ENCODE data around the gene RPL38.

Gene RPL38

DNA sequence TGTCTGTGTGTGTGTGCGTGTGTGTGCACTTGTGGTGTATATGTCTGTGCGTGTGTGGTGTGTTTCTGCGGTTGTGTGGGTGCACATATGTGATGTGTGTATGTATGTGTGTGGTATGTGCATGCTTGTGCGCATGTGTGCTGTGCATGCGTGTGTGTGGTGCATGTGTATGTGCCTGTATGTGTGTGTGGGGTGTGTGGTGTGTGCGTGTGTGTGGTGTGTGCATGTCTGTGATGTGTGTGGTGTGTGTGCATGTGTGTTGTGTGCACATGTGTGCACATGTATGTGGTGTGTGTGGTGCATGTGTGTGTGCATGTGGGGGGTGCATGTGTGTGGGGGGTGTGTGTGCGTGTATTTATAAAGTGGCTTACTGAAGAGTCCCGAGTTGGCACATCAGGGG is 47.6 kb downstream of the RPL38 start:
- TF ChIP-seq, protein P1, sequence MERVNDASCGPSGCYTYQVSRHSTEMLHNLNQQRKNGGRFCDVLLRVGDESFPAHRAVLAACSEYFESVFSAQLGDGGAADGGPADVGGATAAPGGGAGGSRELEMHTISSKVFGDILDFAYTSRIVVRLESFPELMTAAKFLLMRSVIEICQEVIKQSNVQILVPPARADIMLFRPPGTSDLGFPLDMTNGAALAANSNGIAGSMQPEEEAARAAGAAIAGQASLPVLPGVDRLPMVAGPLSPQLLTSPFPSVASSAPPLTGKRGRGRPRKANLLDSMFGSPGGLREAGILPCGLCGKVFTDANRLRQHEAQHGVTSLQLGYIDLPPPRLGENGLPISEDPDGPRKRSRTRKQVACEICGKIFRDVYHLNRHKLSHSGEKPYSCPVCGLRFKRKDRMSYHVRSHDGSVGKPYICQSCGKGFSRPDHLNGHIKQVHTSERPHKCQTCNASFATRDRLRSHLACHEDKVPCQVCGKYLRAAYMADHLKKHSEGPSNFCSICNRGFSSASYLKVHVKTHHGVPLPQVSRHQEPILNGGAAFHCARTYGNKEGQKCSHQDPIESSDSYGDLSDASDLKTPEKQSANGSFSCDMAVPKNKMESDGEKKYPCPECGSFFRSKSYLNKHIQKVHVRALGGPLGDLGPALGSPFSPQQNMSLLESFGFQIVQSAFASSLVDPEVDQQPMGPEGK (CRISPR knock-in tag; IDR thresholded peaks at IDR 0.05; ENCODE audit: borderline replicate concordance), result no peak
- no peak for TF ChIP-seq RARB (CRISPR knock-in tag; IDR thresholded peaks at IDR 0.05)
- TF ChIP-seq ZC3H10 (CRISPR knock-in tag; IDR thresholded peaks at IDR 0.05), result no peak
- TF ChIP-seq, protein P2, sequence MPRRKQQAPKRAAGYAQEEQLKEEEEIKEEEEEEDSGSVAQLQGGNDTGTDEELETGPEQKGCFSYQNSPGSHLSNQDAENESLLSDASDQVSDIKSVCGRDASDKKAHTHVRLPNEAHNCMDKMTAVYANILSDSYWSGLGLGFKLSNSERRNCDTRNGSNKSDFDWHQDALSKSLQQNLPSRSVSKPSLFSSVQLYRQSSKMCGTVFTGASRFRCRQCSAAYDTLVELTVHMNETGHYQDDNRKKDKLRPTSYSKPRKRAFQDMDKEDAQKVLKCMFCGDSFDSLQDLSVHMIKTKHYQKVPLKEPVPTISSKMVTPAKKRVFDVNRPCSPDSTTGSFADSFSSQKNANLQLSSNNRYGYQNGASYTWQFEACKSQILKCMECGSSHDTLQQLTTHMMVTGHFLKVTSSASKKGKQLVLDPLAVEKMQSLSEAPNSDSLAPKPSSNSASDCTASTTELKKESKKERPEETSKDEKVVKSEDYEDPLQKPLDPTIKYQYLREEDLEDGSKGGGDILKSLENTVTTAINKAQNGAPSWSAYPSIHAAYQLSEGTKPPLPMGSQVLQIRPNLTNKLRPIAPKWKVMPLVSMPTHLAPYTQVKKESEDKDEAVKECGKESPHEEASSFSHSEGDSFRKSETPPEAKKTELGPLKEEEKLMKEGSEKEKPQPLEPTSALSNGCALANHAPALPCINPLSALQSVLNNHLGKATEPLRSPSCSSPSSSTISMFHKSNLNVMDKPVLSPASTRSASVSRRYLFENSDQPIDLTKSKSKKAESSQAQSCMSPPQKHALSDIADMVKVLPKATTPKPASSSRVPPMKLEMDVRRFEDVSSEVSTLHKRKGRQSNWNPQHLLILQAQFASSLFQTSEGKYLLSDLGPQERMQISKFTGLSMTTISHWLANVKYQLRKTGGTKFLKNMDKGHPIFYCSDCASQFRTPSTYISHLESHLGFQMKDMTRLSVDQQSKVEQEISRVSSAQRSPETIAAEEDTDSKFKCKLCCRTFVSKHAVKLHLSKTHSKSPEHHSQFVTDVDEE (CRISPR knock-in tag; IDR thresholded peaks at IDR 0.05), result no peak
- no peak for TF ChIP-seq PPARA (CRISPR knock-in tag; IDR thresholded peaks at IDR 0.05; ENCODE audit: borderline replicate concordance)
- TF ChIP-seq ZNF70 (CRISPR knock-in tag; IDR thresholded peaks at IDR 0.05), result no peak
- no peak for TF ChIP-seq GLIS3 (CRISPR knock-in tag; IDR thresholded peaks at IDR 0.05)
- no peak for TF ChIP-seq TCF4 (CRISPR knock-in tag; IDR thresholded peaks at IDR 0.05; ENCODE audit: borderline replicate concordance)
- TF ChIP-seq CSDC2 (CRISPR knock-in tag; IDR thresholded peaks at IDR 0.05), result no peak
- TF ChIP-seq OSR1 (CRISPR knock-in tag; IDR thresholded peaks at IDR 0.05), result no peak
- no peak for TF ChIP-seq SNAI2 (CRISPR knock-in tag; IDR thresholded peaks at IDR 0.05)
- TF ChIP-seq ARNTL (CRISPR knock-in tag; IDR thresholded peaks at IDR 0.05; ENCODE audit: borderline replicate concordance, low read depth), result no peak
- TF ChIP-seq, protein P3, sequence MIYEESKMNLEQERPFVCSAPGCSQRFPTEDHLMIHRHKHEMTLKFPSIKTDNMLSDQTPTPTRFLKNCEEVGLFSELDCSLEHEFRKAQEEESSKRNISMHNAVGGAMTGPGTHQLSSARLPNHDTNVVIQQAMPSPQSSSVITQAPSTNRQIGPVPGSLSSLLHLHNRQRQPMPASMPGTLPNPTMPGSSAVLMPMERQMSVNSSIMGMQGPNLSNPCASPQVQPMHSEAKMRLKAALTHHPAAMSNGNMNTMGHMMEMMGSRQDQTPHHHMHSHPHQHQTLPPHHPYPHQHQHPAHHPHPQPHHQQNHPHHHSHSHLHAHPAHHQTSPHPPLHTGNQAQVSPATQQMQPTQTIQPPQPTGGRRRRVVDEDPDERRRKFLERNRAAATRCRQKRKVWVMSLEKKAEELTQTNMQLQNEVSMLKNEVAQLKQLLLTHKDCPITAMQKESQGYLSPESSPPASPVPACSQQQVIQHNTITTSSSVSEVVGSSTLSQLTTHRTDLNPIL (CRISPR knock-in tag; IDR thresholded peaks at IDR 0.05; ENCODE audit: low read depth), result no peak
- no peak for TF ChIP-seq ZFP30 (CRISPR knock-in tag; IDR thresholded peaks at IDR 0.05)
- no peak for TF ChIP-seq ZNF8 (CRISPR knock-in tag; IDR thresholded peaks at IDR 0.05)
- TF ChIP-seq, protein P4, sequence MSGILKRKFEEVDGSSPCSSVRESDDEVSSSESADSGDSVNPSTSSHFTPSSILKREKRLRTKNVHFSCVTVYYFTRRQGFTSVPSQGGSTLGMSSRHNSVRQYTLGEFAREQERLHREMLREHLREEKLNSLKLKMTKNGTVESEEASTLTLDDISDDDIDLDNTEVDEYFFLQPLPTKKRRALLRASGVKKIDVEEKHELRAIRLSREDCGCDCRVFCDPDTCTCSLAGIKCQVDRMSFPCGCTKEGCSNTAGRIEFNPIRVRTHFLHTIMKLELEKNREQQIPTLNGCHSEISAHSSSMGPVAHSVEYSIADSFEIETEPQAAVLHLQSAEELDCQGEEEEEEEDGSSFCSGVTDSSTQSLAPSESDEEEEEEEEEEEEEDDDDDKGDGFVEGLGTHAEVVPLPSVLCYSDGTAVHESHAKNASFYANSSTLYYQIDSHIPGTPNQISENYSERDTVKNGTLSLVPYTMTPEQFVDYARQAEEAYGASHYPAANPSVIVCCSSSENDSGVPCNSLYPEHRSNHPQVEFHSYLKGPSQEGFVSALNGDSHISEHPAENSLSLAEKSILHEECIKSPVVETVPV (CRISPR knock-in tag; IDR thresholded peaks at IDR 0.05), result no peak
- ATAC-seq, result no peak

DNA sequence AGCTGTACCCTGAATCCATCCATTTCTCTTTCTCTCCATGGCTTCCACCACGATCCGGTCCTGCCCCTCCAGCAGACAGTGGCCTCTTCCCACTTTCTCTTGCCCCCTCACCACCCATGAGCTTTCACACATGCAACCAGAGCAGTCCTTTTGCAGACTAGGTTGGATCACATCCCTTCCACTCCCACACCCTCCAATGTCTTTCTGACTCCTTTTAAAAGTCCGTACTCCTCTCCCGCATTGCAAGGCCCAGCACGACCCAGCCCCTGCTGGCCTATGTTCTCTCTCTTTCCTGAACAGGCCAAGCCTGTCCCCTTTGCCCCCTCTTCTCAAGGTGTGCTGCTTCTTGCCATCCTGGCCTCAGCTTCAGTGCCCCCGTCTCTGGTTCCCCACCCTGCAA is 48.1 kb downstream of the RPL38 start:
- TF ChIP-seq ZFP30 (CRISPR knock-in tag; IDR thresholded peaks at IDR 0.05), result no peak
- no peak for TF ChIP-seq RARB (CRISPR knock-in tag; IDR thresholded peaks at IDR 0.05)
- TF ChIP-seq CSDC2 (CRISPR knock-in tag; IDR thresholded peaks at IDR 0.05), result no peak
- no peak for TF ChIP-seq SNAI2 (CRISPR knock-in tag; IDR thresholded peaks at IDR 0.05)
- no peak for TF ChIP-seq OSR1 (CRISPR knock-in tag; IDR thresholded peaks at IDR 0.05)
- TF ChIP-seq ZFP3 (CRISPR knock-in tag; IDR thresholded peaks at IDR 0.05), result no peak
- TF ChIP-seq TOX (CRISPR knock-in tag; IDR thresholded peaks at IDR 0.05; ENCODE audit: borderline replicate concordance), result no peak
- TF ChIP-seq, protein P3 (CRISPR knock-in tag; IDR thresholded peaks at IDR 0.05; ENCODE audit: low read depth), result no peak
- TF ChIP-seq ISL1 (CRISPR knock-in tag; IDR thresholded peaks at IDR 0.05), result no peak
- TF ChIP-seq, protein P2 (CRISPR knock-in tag; IDR thresholded peaks at IDR 0.05), result no peak
- no peak for TF ChIP-seq GLIS3 (CRISPR knock-in tag; IDR thresholded peaks at IDR 0.05)
- TF ChIP-seq ZNF8 (CRISPR knock-in tag; IDR thresholded peaks at IDR 0.05), result no peak
- TF ChIP-seq TCF4 (CRISPR knock-in tag; IDR thresholded peaks at IDR 0.05; ENCODE audit: borderline replicate concordance), result no peak
- TF ChIP-seq PPARA (CRISPR knock-in tag; IDR thresholded peaks at IDR 0.05; ENCODE audit: borderline replicate concordance), result no peak
- TF ChIP-seq ESRRG (CRISPR knock-in tag; IDR thresholded peaks at IDR 0.05), result no peak
- no peak for ATAC-seq

All from SK-N-SH treated with all-trans-retinoic acid at 6 μM for 48 hours (cell line).